Ishikawa (cell line): Measurements from ENCODE around the gene SRSF3.

ENCODE experiments used
- CEBPB ChIP-seq: IDR thresholded peaks from 2 replicates; pipeline ENCODE4 v1.6.1; 2012
- CREB1 ChIP-seq: IDR thresholded peaks from 2 replicates; pipeline ENCODE4 v1.6.1; 2012; ENCODE audit warnings: low read depth
- EP300 ChIP-seq: IDR thresholded peaks from 2 replicates; pipeline ENCODE4 v1.6.1; 2012; ENCODE audit warnings: borderline replicate concordance
- FOXM1 ChIP-seq: IDR thresholded peaks from 2 replicates; pipeline ENCODE4 v1.6.1; 2012; ENCODE audit warnings: low read depth, borderline replicate concordance
- RAD21 ChIP-seq: IDR thresholded peaks from 2 replicates; pipeline ENCODE4 v1.6.1; 2012; ENCODE audit warnings: low read depth
- TEAD4 ChIP-seq: IDR thresholded peaks from 2 replicates; pipeline ENCODE4 v1.6.1; 2012

GRCh38 chr6:36578431-36578830 is 15.7 kb upstream of the SRSF3 start:
- no peak for TF ChIP-seq TEAD4
- no peak for TF ChIP-seq FOXM1
- TF ChIP-seq CREB1: no peak
- no peak for TF ChIP-seq RAD21
- TF ChIP-seq EP300: no peak
- TF ChIP-seq CEBPB: no peak
